Gastrocnemius medialis (tissue), 4 donors: ENCODE measurements around the gene CD48.

ENCODE experiments used
- CTCF ChIP-seq, 5 experiments: fragments of 450-650 bp in 3 of 5; fragments of 200-600 bp in 2 of 5; sonication (generic) in 2 of 5; IDR thresholded peaks in 4 of 5; conservative IDR thresholded peaks in 1 of 5; 1 replicate in 4 of 5; 2 replicates in 1 of 5; pipeline ENCODE4 v1.5.1; 2016 to 2019; ENCODE audit warnings: antibody characterized with exemption in 5 of 5, mild to moderate bottlenecking in 3 of 5, moderate library complexity in 3 of 5
- POLR2A ChIP-seq, 2 donors: fragments of 450-650 bp; IDR thresholded peaks; one replicate each; pipeline ENCODE4 v1.6.1; 2017; ENCODE audit warnings: antibody characterized with exemption in 2 of 2, mild to moderate bottlenecking in 2 of 2, moderate library complexity in 2 of 2

GRCh38 chr1:160707236-160708064 lies 4.2 kb downstream of the CD48 start:
- TF ChIP-seq CTCF (IDR thresholded peaks at IDR 0.05 in 4 of 5, conservative IDR thresholded peaks at IDR 0.05 in 1 of 5) (no peak), POLR2A (IDR thresholded peaks at IDR 0.05) (no peak)
